Cardiac septum (tissue), 1 donor: Measurements from ENCODE around the gene DISP1. TPM values are rescaled to one million over a fixed set of nuclear protein-coding genes. Genes with fewer than 3 reads are reported as not detected.

Experiments used
- DNase-seq: peaks from one replicate; pipeline ENCODE4 v3.0.0-alpha.2; 2020; ENCODE audit warnings: low spot score
- intact Hi-C: fragments of 100-400 bp; cut with DNase I; formaldehyde crosslinking; loops from one replicate; pipeline ENCODE4 v1.14.0; 2022
- long read RNA-seq: library from polyadenylated mRNA; unstranded; transcript quantifications from one replicate; pipeline ENCODE4 v2.0.0, GENCODE V29; 2021
- total RNA-seq: library from RNA; stranded (reverse); fragmentation: NEBNext Ultra II Directional; extraction: Animal tissue kit (Norgen Biotek cat#: 25700); gene quantifications from one replicate; pipeline ENCODE4 v1.2.1, GENCODE V29; 2021
- donor health status: DM: no; HTN: no; CAD: no.

Gene DISP1
- total RNA-seq, result 3.0 TPM
- long read RNA-seq, partial matches to known transcripts, result 0 of 1 reads
- long read RNA-seq, other reads (novel, unspliced or antisense), result 1 of 1 reads

DNA sequence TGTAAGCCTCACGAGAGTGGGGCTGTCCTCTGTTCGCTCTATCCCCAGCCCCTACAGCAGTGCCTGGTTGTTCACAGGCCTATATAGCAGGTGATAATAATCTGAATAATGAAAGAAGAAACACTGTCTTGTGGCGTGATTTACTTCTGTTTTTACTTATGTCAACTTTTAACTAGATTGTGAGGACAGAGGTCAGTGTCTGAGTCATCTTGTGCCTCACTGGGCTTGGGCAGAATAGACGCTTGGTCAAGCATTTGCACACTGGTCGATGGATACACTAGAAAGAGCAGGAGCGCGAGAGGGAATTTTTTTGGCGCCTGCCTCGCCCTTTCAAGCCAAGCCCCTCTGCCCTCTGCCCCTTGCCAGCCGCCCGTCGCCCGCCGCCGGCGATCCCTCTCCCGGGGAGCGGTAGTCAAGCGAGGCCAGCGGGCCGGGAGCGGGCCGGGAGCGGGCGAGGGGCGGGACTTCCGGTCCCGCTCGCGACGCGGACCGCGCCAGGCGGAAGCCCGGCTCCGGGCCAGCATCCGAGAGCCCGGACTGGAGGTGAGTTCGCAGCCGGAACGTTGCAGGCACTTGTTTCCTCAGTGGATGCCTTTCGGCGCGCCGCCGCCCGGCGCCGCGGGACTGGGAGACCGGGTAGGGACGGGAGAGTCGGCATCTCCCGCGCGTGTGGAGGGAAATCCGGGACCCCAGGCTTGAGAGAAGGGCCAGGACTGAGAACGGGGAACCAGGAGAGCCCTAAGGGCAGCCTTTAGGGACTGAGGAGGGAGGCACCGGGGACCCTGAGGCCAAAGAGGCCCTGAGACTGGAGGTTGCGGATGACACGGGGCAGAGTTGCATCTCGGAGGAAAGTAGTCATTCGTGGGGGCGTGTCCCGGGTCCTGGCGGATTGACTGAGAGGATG lies at the start of gene DISP1:
DISP1 (plus strand) TSS at position 504 of the 904 bp plus-strand sequence. CDS start 127,785 bp downstream, outside the sequence.
- peak; percentile 85 for DNase-seq
- intact Hi-C loops, result loop anchor here (10.0 kb wide), 1 partner anchor 110 kb away; no protein-coding TSS in a partner anchor

- no peak for DNase-seq
- intact Hi-C loops, result no loop called here
Observed at GRCh38 chr1:222767152-222767571, 47.7 kb upstream of the DISP1 start.

- intact Hi-C loops, result no loop called here
- no peak for DNase-seq
Observed at GRCh38 chr1:222768592-222768991, 46.2 kb upstream of the DISP1 start.

DNA sequence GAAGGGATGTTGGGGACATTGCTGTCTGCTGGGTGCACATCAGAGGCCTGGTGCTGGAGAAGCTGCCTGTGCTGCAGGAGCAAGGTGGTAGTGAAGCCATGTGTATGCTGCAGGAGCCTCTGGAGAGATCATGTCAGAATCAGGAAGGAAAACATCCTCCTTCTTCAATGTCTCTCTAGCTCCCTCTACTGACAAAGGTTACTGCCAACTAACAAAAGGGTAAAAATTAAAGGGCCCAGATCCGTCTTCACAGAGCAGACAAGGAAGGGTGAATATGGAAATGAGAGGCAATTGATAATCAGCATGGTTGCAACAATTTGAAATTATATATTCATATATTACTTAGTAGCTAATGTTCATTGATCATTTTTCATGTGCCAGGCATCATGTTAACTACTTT lies 45.7 kb upstream of the DISP1 start:
- intact Hi-C loops, result no loop called here
- DNase-seq, result no peak

GRCh38 chr1:222769971-222770620 lies 44.7 kb upstream of the DISP1 start:
- intact Hi-C loops, result no loop called here
- no peak for DNase-seq

DNA sequence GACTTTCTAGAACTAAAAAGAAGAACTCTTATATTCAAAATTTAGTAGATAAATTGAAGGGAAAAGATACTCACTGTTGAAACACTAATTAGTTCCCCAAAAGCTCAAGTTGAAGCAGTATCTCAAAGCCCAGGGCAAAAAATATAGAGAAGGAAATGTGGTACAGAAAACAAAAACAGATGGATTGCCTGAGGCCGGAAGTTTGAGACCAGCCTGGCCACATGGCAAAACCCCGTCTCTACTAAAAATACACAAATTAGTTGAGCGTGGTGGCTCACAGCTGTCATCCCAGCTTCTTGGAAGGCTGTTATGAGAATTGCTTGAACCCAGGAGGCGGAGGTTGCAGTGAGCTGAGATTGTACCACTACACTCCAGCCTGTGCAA lies 41.9 kb upstream of the DISP1 start:
- intact Hi-C loops, result no loop called here
- DNase-seq, result no peak

DNA sequence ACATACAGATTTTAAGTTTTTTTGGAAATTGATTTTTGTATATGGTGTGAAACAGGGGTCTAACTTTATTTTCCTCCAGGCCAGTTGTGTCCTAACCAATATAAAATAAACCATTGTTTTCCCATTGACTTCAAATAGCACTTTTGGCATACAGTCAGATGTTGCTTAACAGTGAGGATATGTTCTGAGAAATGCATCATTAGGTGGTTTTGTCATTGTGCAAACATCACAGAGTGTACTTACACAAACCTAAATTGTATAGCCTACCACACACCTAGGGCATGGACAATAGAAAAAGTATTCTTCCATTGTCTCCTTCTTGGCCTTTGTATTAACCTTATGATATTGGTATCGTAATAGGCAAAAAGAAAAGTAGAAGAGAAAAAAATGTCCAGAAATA lies 37.4 kb upstream of the DISP1 start:
- intact Hi-C loops, result no loop called here
- no peak for DNase-seq

- DNase-seq, result no peak
- intact Hi-C loops, result no loop called here
Observed at GRCh38 chr1:222777977-222778376, 36.9 kb upstream of the DISP1 start.

DNA sequence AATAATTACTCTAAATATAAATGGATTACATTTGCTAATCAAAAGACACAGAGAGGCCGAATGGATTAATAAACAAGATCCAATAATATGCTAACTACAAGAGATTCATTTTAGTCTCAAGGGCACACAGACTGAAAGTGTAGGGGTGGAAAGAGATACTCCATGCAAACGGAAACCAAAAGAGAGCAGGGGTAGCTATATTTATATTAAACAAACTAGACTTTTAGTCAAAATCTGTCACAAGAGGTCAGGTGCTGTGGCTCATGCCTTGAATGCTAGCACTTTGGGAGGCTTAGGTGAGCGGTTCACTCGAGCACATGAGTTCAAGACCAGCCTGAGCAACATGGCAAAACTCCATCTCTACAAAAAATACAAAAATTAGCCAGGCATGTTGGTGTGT lies 33.6 kb upstream of the DISP1 start:
- no peak for DNase-seq
- intact Hi-C loops, result no loop called here

- intact Hi-C loops, result no loop called here
- DNase-seq, result no peak
Observed at GRCh38 chr1:222783051-222783450, 31.8 kb upstream of the DISP1 start.

DNA sequence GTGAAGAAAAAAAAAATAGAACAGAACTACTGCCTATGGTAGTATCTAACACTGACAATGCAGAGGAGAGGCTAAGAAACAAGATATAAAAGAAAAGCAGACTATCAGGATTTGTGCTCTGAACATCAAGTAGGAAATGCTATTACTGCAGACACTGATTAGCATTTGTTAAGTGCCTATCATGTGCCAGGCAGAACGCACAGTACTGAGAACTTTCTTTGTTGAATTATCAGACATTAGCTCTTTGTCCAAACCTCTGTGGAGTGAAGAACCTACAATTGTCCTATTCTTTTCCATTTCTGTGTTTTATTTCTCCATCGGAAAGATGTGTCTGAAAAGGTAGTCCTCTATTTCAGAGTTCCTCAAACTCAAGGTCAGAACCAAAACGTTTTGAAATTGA lies 30.5 kb upstream of the DISP1 start:
- intact Hi-C loops, result no loop called here
- DNase-seq, result no peak

DNA sequence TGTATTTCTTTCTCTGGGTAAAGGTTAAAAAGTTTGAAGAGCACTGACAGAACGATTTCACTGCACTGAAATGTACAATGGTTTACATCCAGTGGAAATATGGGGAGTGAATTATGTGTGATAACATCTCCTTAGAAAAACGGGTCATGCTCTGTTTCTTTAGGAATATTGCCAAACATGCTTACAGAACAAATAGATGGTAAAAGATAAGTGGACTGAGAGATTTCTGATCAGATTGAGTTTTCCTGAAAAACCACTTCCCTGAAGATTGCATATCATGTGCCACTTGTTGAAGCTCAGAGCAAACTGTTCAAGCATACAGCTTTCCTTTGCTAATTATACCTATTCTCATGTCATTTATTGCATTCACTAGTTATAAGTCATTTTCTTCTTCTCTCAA lies 29.9 kb upstream of the DISP1 start:
- no peak for DNase-seq
- intact Hi-C loops, result no loop called here

- intact Hi-C loops, result no loop called here
- no peak for DNase-seq
Observed at GRCh38 chr1:222785529-222785928, 29.3 kb upstream of the DISP1 start.

DNA sequence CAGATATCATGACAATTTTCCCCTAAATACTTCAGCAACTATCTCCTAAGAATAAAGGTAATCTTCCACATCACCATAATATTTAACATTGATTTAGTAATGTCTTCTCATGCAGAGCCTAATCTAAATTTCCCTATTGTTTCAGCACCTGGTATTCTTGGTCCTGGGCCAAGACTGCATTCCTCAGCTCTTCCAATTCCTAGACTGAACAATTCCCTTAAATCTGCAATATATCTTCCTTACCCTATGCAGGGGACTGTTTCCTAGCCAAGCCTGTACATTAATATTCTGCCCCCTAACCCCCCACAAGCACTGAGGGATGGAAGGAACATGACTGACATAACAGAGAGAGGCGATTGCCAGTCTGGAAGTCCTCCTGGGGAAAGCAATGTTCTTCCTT lies 28.7 kb upstream of the DISP1 start:
- intact Hi-C loops, result no loop called here
- DNase-seq, result no peak

DNA sequence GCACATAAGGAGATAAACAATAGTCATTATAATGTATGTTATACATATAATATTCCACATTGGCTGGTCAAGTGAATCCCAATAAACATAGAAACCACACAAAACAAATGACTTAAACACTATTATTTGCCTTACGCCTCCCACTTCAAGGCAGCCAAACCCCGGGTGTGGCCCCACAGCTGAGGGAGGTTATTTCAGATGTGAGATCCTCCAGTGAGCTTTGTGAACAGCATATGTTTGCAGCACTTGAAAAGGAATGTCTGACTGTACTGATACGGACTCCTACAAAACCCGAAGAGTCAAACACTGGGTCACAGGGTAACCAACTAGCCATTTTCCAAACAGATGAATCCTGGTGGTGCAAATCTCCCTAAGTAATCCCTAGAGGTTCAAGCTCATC lies 27.1 kb upstream of the DISP1 start:
- intact Hi-C loops, result no loop called here
- DNase-seq, result no peak

GRCh38 chr1:222788402-222789156 lies 26.3 kb upstream of the DISP1 start:
- intact Hi-C loops, result no loop called here
- DNase-seq, result no peak

- intact Hi-C loops, result loop anchor here (10.0 kb wide), 1 partner anchor 335 kb away; no protein-coding TSS in a partner anchor
- DNase-seq, result no peak
Observed at GRCh38 chr1:222790115-222790514, 24.7 kb upstream of the DISP1 start.

DNA sequence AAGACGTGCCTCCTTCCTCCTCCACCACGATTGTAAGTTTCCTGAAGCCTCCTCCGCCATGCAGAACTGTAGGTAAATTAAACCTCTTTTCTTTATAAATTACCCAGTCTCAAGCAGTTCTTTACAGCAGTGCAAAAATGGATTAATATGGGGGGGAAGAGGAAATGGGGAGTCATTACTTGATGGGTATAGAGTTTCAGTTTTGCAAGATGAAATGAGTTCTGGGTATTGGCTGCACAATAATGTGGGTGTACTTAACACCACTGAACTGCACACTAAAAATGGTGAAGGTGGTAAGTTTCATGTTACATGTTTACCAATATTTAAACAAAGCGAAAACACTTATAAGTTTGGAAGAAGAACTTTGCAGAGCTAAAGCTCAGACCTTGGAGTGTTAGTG lies 24.3 kb upstream of the DISP1 start:
- DNase-seq, result no peak
- intact Hi-C loops, result loop anchor here (10.0 kb wide), 1 partner anchor 334 kb away; no protein-coding TSS in a partner anchor

DNA sequence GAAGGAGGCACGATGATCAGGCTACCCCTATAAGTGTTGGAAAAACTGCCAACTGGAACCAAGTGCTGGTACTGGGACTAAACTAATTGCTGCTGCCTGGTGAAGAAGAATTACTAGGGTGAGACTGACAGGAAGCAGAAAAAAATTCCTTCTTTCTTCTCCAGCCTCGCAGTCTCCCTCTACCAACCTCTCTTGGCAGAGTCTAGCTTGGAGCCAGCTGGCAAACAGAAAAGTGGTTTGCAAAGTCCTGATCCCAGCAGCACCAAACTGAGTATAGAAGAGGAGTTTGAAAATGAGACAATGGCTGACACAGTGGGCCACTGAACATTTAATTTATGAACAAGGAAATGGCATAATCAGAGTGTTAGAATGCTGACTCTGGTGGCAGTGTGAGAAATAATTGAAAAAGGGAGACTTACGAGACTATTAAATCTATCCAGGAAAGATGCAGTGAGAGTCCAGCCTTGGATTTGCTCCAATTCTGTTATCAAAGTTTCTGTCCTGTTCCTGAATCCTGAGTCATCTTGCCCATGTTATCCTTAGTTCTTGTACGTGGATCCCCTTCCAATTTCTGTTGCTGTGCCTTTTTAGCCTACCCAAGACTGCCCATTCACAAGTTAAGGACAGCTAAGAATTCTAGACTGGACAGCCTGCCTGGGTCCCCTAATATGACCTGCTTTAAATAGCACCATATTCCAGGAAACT lies 23.7 kb upstream of the DISP1 start:
- DNase-seq, result no peak
- intact Hi-C loops, result loop anchor here (10.0 kb wide), 1 partner anchor 334 kb away; no protein-coding TSS in a partner anchor
